GM18508 (cell line): ENCODE results near the gene KCNAB1.
"Not testable (repeated sequence)": the region's sequence is repeated elsewhere in the genome, so short reads cannot be mapped to it uniquely, and the experiment has no call there.

Source experiments
- ATAC-seq: cut with Tn5 transposase; IDR thresholded peaks from one replicate; pipeline ENCODE4 v1.9.1; 2021; ENCODE audit warnings: moderate number of reproducible peaks; ENCODE audit not compliant: insufficient read depth, unreplicated experiment

Gene KCNAB1

GRCh38 chr3:156214676-156215075 is 94.3 kb downstream of the KCNAB1 start:
- no peak for ATAC-seq

- ATAC-seq = no peak
These were observed 95.4 kb downstream of the KCNAB1 start for GRCh38 chr3:156215751-156216150.

GRCh38 chr3:156216216-156216615 is 95.8 kb downstream of the KCNAB1 start:
- ATAC-seq = no peak

- ATAC-seq = no peak
These were observed 96.5 kb downstream of the KCNAB1 start for GRCh38 chr3:156216852-156217251.

- ATAC-seq = no peak
These were observed 97.4 kb downstream of the KCNAB1 start for GRCh38 chr3:156217674-156218352.

- ATAC-seq = no peak
These were observed 98.0 kb downstream of the KCNAB1 start for GRCh38 chr3:156218353-156218744.

- not testable (repeated sequence) for ATAC-seq
These were observed 102.0 kb downstream of the KCNAB1 start for GRCh38 chr3:156222381-156222780.

- ATAC-seq = not testable (repeated sequence)
These were observed 103.7 kb downstream of the KCNAB1 start for GRCh38 chr3:156224046-156224445.

GRCh38 chr3:156226676-156227420 is 106.5 kb downstream of the KCNAB1 start:
- ATAC-seq = no peak

- no peak for ATAC-seq
These were observed 107.3 kb downstream of the KCNAB1 start for GRCh38 chr3:156227704-156228103.

- ATAC-seq = no peak
These were observed 110.0 kb downstream of the KCNAB1 start for GRCh38 chr3:156230278-156230900.

- not testable (repeated sequence) for ATAC-seq
These were observed 110.8 kb downstream of the KCNAB1 start for GRCh38 chr3:156231221-156231620.

GRCh38 chr3:156233876-156234275 is 113.5 kb downstream of the KCNAB1 start:
- ATAC-seq = no peak

GRCh38 chr3:156236556-156237260 is 116.3 kb downstream of the KCNAB1 start:
- ATAC-seq = no peak

- ATAC-seq = no peak
These were observed 120.3 kb downstream of the KCNAB1 start for GRCh38 chr3:156240642-156241041.

- no peak for ATAC-seq
These were observed 126.8 kb downstream of the KCNAB1 start for GRCh38 chr3:156246961-156247725.

GRCh38 chr3:156250550-156250949 is 130.2 kb downstream of the KCNAB1 start:
- no peak for ATAC-seq

GRCh38 chr3:156251424-156251823 is 131.0 kb downstream of the KCNAB1 start:
- ATAC-seq = no peak

- no peak for ATAC-seq
These were observed 132.3 kb downstream of the KCNAB1 start for GRCh38 chr3:156252656-156253055.

GRCh38 chr3:156253150-156253549 is 132.8 kb downstream of the KCNAB1 start:
- no peak for ATAC-seq
